SK-N-SH (cell line): Measurements from ENCODE around the gene OR2W3. TPM values are rescaled to one million over a fixed set of nuclear protein-coding genes. Genes with fewer than 3 reads are reported as not detected.

ENCODE experiments used
- CTCF ChIA-PET: fragments of 300-600, 350-600 bp; formaldehyde crosslinking; extraction: SDS; loops from one replicate; lab custom pipeline; 2021; lab: Yijun Ruan, JAX
- POLR2A ChIA-PET: fragments of 350-600 bp; sonication (Branson Sonifier 250); formaldehyde crosslinking; extraction: SDS; loops from one replicate; lab custom pipeline; 2020; ENCODE audit warnings: antibody characterized with exemption, inconsistent platforms; lab: Yijun Ruan, JAX
- DNase-seq: peaks from one replicate; pipeline ENCODE4 v3.0.0; 2012
- H2AFZ ChIP-seq: fragments of 200-600 bp; sonication (generic); 2 replicates; pipeline ENCODE4 v1.8.1; 2016; ENCODE audit warnings: antibody characterized with exemption, mild to moderate bottlenecking, low read depth
- H3F3A ChIP-seq: fragments of 200-600 bp; sonication (generic); replicated peaks from 2 replicates; pipeline ENCODE3; 2016; ENCODE audit warnings: antibody characterized with exemption, mild to moderate bottlenecking; ENCODE audit not compliant: insufficient read depth
- H3K27ac ChIP-seq, 2 experiments: fragments of 200-500 bp in 1 of 2; fragments of 200-600 bp in 1 of 2; sonication (Bioruptor generic) in 1 of 2; sonication (generic), shearing (Covaris generic) in 1 of 2; 2 replicates each; pipeline versions ENCODE4 v1.5.1 to v1.6.1; 2014 to 2016; ENCODE audit warnings: low read depth in 2 of 2, inconsistent platforms in 1 of 2, low read length in 1 of 2, mild to moderate bottlenecking in 1 of 2, mixed read lengths in 1 of 2
- H3K27me3 ChIP-seq: fragments of 200-600 bp; sonication (generic), shearing (Covaris generic); 2 replicates; pipeline ENCODE4 v1.6.1; 2016; ENCODE audit warnings: mixed run types; ENCODE audit not compliant: insufficient read depth
- H3K36me3 ChIP-seq, 2 experiments: fragments of 200-500 bp in 1 of 2; fragments of 200-600 bp in 1 of 2; sonication (Bioruptor generic) in 1 of 2; sonication (generic) in 1 of 2; replicated peaks in 1 of 2; 2 replicates each; pipeline versions ENCODE3 to v1.5.1; 2014 to 2016; ENCODE audit warnings: low read length in 1 of 2, mild to moderate bottlenecking in 1 of 2; ENCODE audit not compliant: insufficient read depth in 2 of 2, control insufficient read depth in 1 of 2
- H3K4me1 ChIP-seq, 2 experiments: fragments of 200-500 bp in 1 of 2; fragments of 200-600 bp in 1 of 2; sonication (Bioruptor generic) in 1 of 2; sonication (generic), shearing (Covaris generic) in 1 of 2; 2 replicates each; pipeline versions ENCODE4 v1.5.1 to v1.6.1; 2014 to 2016; ENCODE audit warnings: low read depth in 1 of 2, low read length in 1 of 2, mixed run types in 1 of 2; ENCODE audit not compliant: insufficient read depth in 2 of 2, control insufficient read depth in 1 of 2
- H3K4me2 ChIP-seq: fragments of 200-600 bp; sonication (generic), shearing (Covaris generic); 2 replicates; pipeline ENCODE4 v1.6.1; 2017; ENCODE audit warnings: mixed run types
- H3K4me3 ChIP-seq, 2 experiments: fragments of 200-500 bp in 1 of 2; fragments of 200-600 bp in 1 of 2; sonication (Bioruptor generic) in 1 of 2; sonication (generic), shearing (Covaris generic) in 1 of 2; 2 replicates each; pipeline versions ENCODE4 v1.5.1 to v1.8.1; 2014 to 2016; ENCODE audit warnings: low read depth in 2 of 2, inconsistent platforms in 1 of 2, low read length in 1 of 2, mild to moderate bottlenecking in 1 of 2, mixed read lengths in 1 of 2, moderate library complexity in 1 of 2
- H3K79me2 ChIP-seq: fragments of 200-600 bp; sonication (generic); 2 replicates; pipeline ENCODE4 v1.8.1; 2017; ENCODE audit warnings: mild to moderate bottlenecking; ENCODE audit not compliant: insufficient read depth
- H3K9ac ChIP-seq: fragments of 200-600 bp; sonication (generic); 2 replicates; pipeline ENCODE4 v1.6.1; 2017; ENCODE audit warnings: mixed run types
- H3K9me2 ChIP-seq: fragments of 200-600 bp; sonication (generic); 2 replicates; pipeline ENCODE4 v1.6.1; 2017; ENCODE audit warnings: mixed run types
- H3K9me3 ChIP-seq: fragments of 200-600 bp; sonication (generic); 2 replicates; pipeline ENCODE4 v1.6.1; 2017; ENCODE audit warnings: mixed run types, mild to moderate bottlenecking, moderate library complexity
- H4K20me1 ChIP-seq: fragments of 200-600 bp; sonication (generic); 2 replicates; pipeline ENCODE4 v1.6.1; 2017; ENCODE audit warnings: mild to moderate bottlenecking, mixed run types; ENCODE audit not compliant: insufficient read depth
- CHD2 ChIP-seq: fragments of 150-350 bp; IDR thresholded peaks from 2 replicates; pipeline ENCODE4 v1.6.1; 2018; ENCODE audit warnings: low read length; ENCODE audit not compliant: partially characterized antibody
- EP300 ChIP-seq, 2 experiments: IDR thresholded peaks; 2 replicates each; pipeline versions ENCODE4 v1.4.0 to v1.6.1; 2012; ENCODE audit warnings: borderline replicate concordance in 1 of 2, low read depth in 1 of 2, low read length in 1 of 2
- EZH2phosphoT487 ChIP-seq: fragments of 200-600 bp; sonication (generic); IDR thresholded peaks from 2 replicates; pipeline ENCODE4 v1.6.1; 2017; ENCODE audit warnings: low read depth, mixed run types, mild to moderate bottlenecking, antibody characterized with exemption, moderate library complexity, borderline replicate concordance
- FOSL2 ChIP-seq: IDR thresholded peaks from 2 replicates; pipeline ENCODE4 v1.4.0; 2012; ENCODE audit warnings: low read depth, mild to moderate bottlenecking, moderate library complexity, borderline replicate concordance
- FOXM1 ChIP-seq: IDR thresholded peaks from 2 replicates; pipeline ENCODE4 v1.4.0; 2012; ENCODE audit warnings: low read depth, mild to moderate bottlenecking
- GABPA ChIP-seq: IDR thresholded peaks from 2 replicates; pipeline ENCODE4 v1.4.0; 2012; ENCODE audit warnings: low read depth, mild to moderate bottlenecking
- GATA2 ChIP-seq: sonication (generic); formaldehyde crosslinking; IDR thresholded peaks from 2 replicates; pipeline ENCODE4 v1.5.0; 2020; ENCODE audit warnings: mild to moderate bottlenecking, missing genetic modification reagents
- JUND ChIP-seq: IDR thresholded peaks from 2 replicates; pipeline ENCODE4 v1.4.0; 2012
- MEF2A ChIP-seq: IDR thresholded peaks from 2 replicates; pipeline ENCODE4 v1.4.0; 2012; ENCODE audit warnings: low read depth, borderline replicate concordance
- MXI1 ChIP-seq: IDR thresholded peaks from 2 replicates; pipeline ENCODE4 v1.6.1; 2012; ENCODE audit warnings: mild to moderate bottlenecking, low read depth, low read length, improper control_type of control experiment
- NRF1 ChIP-seq: IDR thresholded peaks from 2 replicates; pipeline ENCODE4 v1.6.1; 2012; ENCODE audit warnings: low read depth, mild to moderate bottlenecking, low read length
- RFX5 ChIP-seq: IDR thresholded peaks from 2 replicates; pipeline ENCODE4 v1.6.1; 2012; ENCODE audit warnings: mild to moderate bottlenecking, improper control_type of control experiment, low read length
- SIN3A ChIP-seq: IDR thresholded peaks from 2 replicates; pipeline ENCODE4 v1.6.1; 2012; ENCODE audit warnings: low read depth, mild to moderate bottlenecking, low read length, moderate library complexity, borderline replicate concordance
- SMC3 ChIP-seq: IDR thresholded peaks from 2 replicates; pipeline ENCODE4 v1.6.1; 2012; ENCODE audit warnings: low read depth, low read length, improper control_type of control experiment
- TAF1 ChIP-seq: IDR thresholded peaks from 2 replicates; pipeline ENCODE4 v1.6.1; 2012; ENCODE audit warnings: low read depth, mild to moderate bottlenecking, low read length, moderate library complexity, borderline replicate concordance
- YY1 ChIP-seq: IDR thresholded peaks from 2 replicates; pipeline ENCODE4 v1.4.0; 2012; ENCODE audit warnings: low read depth, mild to moderate bottlenecking
- WGBS: methylation state at CpG from one replicate; pipeline ENCODE4 v1.1.6; 2017; ENCODE audit warnings: low lambda C conversion rate; 5-methylcytosine and 5-hydroxymethylcytosine counted together
- polyA plus RNA-seq, 3 experiments: library from polyadenylated mRNA; depleted of rRNA; stranded (reverse); fragments of >200 nt; gene quantifications; 2 replicates each; pipeline ENCODE4 v1.2.3, GENCODE V29; 2012
- TF ChIP-seq, protein P1 (sequence below): IDR thresholded peaks from 2 replicates; pipeline ENCODE4; 2012
- TF ChIP-seq, protein P2 (sequence below): fragments of 150-350 bp; IDR thresholded peaks from 2 replicates; pipeline ENCODE4 v1.6.1; 2016; ENCODE audit warnings: mild to moderate bottlenecking, low read depth, low read length
- TF ChIP-seq, protein P3 (sequence below): fragments of 150-350 bp; IDR thresholded peaks from 2 replicates; pipeline ENCODE4 v1.6.1; 2017; ENCODE audit warnings: antibody characterized with exemption, low read length, low read depth, borderline replicate concordance

OR2W3 gene
- polyA plus RNA-seq, 1 of the 3 experiments (the other 2 are of a cell fraction), result not detected

DNA sequence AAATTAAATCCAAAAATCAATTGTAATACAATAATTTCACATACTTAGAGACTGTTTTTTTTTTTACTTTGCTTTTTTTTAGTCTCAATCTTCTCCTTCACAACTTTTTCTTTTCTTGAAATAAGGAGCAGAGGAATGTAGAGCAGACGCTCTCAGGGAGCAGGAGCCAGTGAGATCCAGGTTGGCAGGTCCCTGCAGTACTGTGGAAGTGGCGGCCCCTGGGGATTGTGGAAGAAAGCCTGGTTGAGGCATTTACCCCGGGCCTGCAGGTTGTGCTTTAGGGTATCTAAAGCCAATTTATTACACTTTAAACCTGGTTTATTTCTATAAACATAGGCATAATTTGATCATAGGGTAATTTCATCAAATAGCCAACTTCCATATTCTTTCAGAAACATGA lies 28.6 kb downstream of the OR2W3 start:
- H3K4me3 ChIP-seq, result no peak overlapping the region
- H3K9ac ChIP-seq, result no peak overlapping the region
- no peaks in the 10 kb centered on the region for H3K79me2 ChIP-seq
- no peak overlapping the region for H3K27ac ChIP-seq
- H3K27me3 ChIP-seq, result peaks cover 6% of the 10 kb centered on the region; the same call in 1 of the 2 replicates
- H3K36me3 ChIP-seq, result no peaks in the 10 kb centered on the region
- no peaks in the 10 kb centered on the region for H3F3A ChIP-seq
- CTCF ChIA-PET, result interaction anchor here (1.0 to 1.9 kb wide), 2 partner anchors 13 kb away, joined by 3 to 4 read pairs; no protein-coding TSS in a partner anchor
- TF ChIP-seq SIN3A, result no peak
- no peak for TF ChIP-seq JUND
- TF ChIP-seq, protein P1, sequence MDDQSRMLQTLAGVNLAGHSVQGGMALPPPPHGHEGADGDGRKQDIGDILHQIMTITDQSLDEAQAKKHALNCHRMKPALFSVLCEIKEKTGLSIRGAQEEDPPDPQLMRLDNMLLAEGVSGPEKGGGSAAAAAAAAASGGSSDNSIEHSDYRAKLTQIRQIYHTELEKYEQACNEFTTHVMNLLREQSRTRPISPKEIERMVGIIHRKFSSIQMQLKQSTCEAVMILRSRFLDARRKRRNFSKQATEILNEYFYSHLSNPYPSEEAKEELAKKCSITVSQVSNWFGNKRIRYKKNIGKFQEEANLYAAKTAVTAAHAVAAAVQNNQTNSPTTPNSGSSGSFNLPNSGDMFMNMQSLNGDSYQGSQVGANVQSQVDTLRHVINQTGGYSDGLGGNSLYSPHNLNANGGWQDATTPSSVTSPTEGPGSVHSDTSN, result no peak
- no peak for TF ChIP-seq GABPA
- TF ChIP-seq EP300 (IDR thresholded peaks at IDR 0.05; ENCODE audit: borderline replicate concordance in 1 of 2, low read depth in 1 of 2, low read length in 1 of 2), result no peak
- TF ChIP-seq GATA2 (CRISPR knock-in tag), result no peak
- TF ChIP-seq YY1, result no peak
- no peak for TF ChIP-seq CHD2
- TF ChIP-seq FOSL2, result no peak
- no peak for TF ChIP-seq EZH2phosphoT487
- TF ChIP-seq FOXM1, result no peak
- TF ChIP-seq TAF1, result no peak
- TF ChIP-seq NRF1, result no peak
- TF ChIP-seq, protein P2, sequence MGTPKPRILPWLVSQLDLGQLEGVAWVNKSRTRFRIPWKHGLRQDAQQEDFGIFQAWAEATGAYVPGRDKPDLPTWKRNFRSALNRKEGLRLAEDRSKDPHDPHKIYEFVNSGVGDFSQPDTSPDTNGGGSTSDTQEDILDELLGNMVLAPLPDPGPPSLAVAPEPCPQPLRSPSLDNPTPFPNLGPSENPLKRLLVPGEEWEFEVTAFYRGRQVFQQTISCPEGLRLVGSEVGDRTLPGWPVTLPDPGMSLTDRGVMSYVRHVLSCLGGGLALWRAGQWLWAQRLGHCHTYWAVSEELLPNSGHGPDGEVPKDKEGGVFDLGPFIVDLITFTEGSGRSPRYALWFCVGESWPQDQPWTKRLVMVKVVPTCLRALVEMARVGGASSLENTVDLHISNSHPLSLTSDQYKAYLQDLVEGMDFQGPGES, result no peak
- TF ChIP-seq MXI1, result no peak
- TF ChIP-seq, protein P3, sequence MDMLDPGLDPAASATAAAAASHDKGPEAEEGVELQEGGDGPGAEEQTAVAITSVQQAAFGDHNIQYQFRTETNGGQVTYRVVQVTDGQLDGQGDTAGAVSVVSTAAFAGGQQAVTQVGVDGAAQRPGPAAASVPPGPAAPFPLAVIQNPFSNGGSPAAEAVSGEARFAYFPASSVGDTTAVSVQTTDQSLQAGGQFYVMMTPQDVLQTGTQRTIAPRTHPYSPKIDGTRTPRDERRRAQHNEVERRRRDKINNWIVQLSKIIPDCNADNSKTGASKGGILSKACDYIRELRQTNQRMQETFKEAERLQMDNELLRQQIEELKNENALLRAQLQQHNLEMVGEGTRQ, result no peak
- no peaks in the 10 kb centered on the region for H3K9me2 ChIP-seq
- H3K4me2 ChIP-seq, result no peak overlapping the region
- H3K9me3 ChIP-seq, result no peaks in the 10 kb centered on the region
- 1% methylated on average over 3 of the region's 3 CpGs for WGBS
- no peaks in the 10 kb centered on the region for H4K20me1 ChIP-seq
- DNase-seq, result no peak
- POLR2A ChIA-PET, result no interaction called here
- no peaks in the 10 kb centered on the region for H3K4me1 ChIP-seq
- no peak overlapping the region for H2AFZ ChIP-seq

DNA sequence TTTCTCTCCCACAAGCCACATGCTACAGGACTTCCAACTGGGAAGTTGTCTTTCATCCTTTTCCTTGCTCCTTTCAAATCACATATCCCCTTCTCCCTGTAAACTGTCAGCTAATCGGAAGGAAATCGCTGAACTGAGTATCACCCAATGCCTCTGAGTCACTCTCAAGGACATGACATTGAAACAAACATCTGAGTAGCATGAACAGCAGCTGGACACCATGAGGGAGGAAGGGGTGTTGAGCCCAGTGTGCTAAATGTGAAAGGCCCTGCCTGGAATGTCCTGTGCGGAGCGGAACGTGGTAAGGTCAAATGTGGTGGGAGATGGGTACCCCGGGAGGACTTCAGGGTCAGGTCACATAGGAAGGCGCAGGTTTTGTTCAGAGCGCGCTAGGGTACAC lies 29.5 kb downstream of the OR2W3 start, which contains the start of gene OR2AJ1:
Gene OR2AJ1, plus strand, starts transcription at position 22 of the 400 bp plus-strand sequence. CDS start 8,880 bp downstream, outside the sequence.
- POLR2A ChIA-PET, result no interaction called here
- WGBS, result 17% methylated on average over 9 of the region's 9 CpGs
- H3K27me3 ChIP-seq, result peaks cover 6% of the 10 kb centered on the region; the same call in 1 of the 2 replicates

More for the DNA sequence above, 29.5 kb downstream of the OR2W3 start, which contains the start of gene OR2AJ1:
- Histone ChIP-seq H3K4me2 (no peak within 1 kb of the TSS), H3F3A (no peaks in the 10 kb centered on the region), H3K4me3 (no peak within 1 kb of the TSS), H3K36me3 (no peaks in the 10 kb centered on the region), H3K79me2 (no peaks in the 10 kb centered on the region), H3K9me3 (no peaks in the 10 kb centered on the region), H3K27ac (no peak within 1 kb of the TSS), H3K9ac (no peak within 1 kb of the TSS), H3K4me1 (no peaks in the 10 kb centered on the region)
- CTCF ChIA-PET, result interaction anchor here (1.0 to 1.9 kb wide), 2 partner anchors 12 kb away, joined by 3 to 4 read pairs; no protein-coding TSS in a partner anchor
- DNase-seq, result no peak
- TF ChIP-seq GABPA (no peak), NRF1 (no peak), FOXM1 (no peak), MEF2A (no peak), RFX5 (no peak), EZH2phosphoT487 (no peak), SMC3 (no peak)
- TF ChIP-seq, protein P2, result no peak
- TF ChIP-seq, all 33 proteins: peak for 0
- H2AFZ ChIP-seq, result no peak within 1 kb of the TSS; the same call in 1 of the 2 replicates
- no peaks in the 10 kb centered on the region for H4K20me1 ChIP-seq
- H3K9me2 ChIP-seq, result no peaks in the 10 kb centered on the region
